ENCODE measurements around the gene TBC1D2.
"Not testable (repeated sequence)": the region's sequence is repeated elsewhere in the genome, so short reads cannot be mapped to it uniquely, and the experiment has no call there.

Gene TBC1D2

GRCh38 chr9:98271479-98271878 lies 16.0 kb upstream of the TBC1D2 start:
- no peak for DNase-seq

DNA sequence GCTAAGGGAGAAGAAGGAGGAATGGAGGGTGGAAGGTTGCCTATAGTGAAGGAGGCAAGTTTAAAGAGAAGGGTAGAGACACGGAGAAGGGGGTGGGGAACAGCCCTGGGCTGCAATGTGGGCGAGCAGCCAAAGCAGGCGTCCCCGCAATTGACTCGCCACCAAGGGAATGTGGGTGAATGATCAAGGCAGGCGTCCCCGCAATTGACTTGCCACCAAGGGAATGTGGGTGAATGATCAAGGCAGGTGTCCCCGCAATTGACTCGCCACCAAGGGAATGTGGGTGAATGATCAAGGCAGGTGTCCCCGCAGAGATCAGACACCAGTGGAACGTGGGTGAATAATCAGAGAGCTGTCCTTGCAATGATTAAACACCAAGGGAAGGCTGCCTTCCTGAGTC lies 14.8 kb upstream of the TBC1D2 start:
- DNase-seq, result not testable (repeated sequence)

DNA sequence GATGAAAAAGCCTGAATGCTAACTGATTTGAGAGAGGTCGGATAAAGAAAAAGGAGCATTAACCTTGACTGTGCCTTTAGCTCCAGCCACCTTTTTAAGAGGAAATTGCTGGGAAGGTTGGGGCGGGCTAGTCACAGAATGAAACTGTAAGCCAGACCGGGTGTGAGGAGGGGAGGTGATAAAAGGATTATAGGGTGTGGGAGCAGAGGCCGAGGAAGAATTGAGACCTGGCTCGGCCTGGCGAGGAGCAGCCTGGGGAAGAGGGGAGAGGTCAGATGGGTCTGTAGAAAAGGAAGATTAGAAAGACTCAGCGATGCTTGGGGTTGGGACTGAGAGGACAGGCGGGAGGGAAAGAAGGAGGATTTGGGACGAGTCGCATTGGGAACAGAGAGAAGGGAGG lies 14.2 kb upstream of the TBC1D2 start:
- not testable (repeated sequence) for DNase-seq

DNA sequence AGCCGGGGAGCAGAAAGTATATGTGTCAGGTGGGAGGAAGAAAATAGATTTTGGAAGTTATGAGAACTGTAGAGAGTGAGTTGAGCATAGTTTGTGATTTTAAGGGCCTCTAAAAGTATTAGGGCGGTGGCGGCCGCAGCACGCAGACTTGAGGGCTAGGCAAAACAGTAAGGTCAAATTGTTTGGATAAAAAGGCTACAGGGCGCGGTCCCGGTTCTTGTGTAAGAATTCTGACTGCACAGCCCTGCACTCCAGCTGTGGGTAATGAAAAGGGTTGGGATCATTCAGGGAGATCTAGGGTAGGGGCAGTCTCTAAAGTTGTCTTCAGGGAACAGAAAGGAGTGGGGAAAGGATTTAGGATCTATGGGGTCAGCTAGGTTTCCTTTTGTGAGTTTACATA lies 12.1 kb upstream of the TBC1D2 start:
- DNase-seq, result not testable (repeated sequence)

GRCh38 chr9:98264516-98264915 lies 9.1 kb upstream of the TBC1D2 start:
- DNase-seq, result no peak

GRCh38 chr9:98263482-98264357 lies 8.3 kb upstream of the TBC1D2 start:
- DNase-seq, result peak; percentile 82

DNA sequence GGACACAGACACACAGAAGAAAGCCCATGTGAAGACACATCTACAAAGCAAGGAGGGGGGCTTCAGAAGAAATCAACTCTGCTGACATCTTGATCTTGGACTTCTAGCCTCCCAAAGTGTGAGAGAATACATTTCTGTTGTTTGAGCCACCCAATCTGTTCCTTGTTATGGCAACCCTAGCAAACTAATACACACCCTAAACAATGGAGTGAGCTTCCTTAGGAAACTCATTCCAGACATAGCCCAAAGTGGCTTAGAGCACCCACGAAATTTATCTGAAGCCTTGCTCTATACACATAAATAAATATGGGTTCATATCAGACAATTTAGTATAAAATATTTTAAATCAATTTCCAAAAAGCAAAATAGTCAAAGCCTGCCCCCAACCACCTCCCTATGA lies 7.6 kb upstream of the TBC1D2 start:
- DNase-seq, result no peak

DNA sequence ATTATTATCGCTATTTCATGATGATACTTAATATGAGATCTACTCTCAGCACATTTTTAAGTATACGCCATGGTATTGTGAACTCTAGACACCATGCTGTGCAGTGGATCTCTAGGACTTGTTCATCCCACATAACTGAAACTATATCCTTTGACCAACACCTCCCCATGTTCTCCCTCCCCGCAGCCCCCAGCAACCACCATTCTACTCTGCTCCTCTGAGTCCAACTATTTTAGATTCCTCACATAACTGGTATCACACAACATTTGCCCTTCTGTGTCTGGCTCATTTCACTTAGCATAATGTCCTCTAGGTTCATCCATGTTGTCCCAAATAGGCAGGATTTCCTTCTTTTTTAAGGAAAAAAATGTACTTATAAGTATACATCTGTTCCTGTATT lies 6.6 kb upstream of the TBC1D2 start:
- no peak for DNase-seq

- DNase-seq, result no peak
These were observed 5.2 kb upstream of the TBC1D2 start for GRCh38 chr9:98260635-98261034.

GRCh38 chr9:98259791-98260190 lies 4.3 kb upstream of the TBC1D2 start:
- no peak for DNase-seq

DNA sequence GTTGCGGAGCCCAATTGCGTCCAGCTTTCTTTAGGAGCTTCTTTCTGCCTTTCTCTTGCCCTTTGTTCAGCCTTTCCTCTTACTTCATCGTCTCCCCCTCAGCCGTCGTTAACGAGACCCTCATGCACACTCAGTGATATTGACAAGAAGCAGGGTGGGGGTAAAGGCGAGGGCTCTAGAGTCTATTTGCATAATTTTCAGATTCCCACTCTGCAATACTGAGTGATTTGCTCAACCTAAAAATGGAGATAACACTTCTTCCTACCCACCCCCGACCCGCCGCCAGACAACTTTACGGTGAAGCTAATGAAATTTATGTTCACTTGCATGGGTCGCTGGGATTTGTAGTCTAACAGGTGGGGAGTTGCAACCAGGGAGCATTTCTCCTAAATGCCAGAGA lies 1.3 kb upstream of the TBC1D2 start:
- no peak for DNase-seq

- no peak for DNase-seq
These were observed 330 bp downstream of the TBC1D2 start for GRCh38 chr9:98255061-98255577.

- DNase-seq, result no peak
These were observed 1.0 kb downstream of the TBC1D2 start for GRCh38 chr9:98254228-98255060.

DNA sequence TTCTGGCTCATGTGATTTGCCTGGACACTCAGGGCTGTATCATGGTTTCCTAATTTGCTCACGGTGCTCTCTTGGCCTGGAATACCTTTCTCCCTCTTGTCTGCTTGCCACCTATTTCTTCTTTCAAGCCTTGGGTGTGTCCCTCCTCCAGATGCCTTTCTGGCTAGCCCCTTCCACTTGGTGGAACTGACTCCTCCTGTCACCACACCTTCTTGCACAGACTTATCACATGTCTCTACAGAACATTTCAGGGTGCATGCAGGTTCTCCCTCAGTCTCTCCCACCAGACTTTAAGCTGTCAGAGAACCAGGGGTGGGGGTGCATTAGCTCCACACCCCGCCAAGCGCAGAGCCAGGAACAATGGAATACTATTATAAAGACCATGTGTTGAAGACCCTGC lies 1.9 kb downstream of the TBC1D2 start:
- no peak for DNase-seq

DNA sequence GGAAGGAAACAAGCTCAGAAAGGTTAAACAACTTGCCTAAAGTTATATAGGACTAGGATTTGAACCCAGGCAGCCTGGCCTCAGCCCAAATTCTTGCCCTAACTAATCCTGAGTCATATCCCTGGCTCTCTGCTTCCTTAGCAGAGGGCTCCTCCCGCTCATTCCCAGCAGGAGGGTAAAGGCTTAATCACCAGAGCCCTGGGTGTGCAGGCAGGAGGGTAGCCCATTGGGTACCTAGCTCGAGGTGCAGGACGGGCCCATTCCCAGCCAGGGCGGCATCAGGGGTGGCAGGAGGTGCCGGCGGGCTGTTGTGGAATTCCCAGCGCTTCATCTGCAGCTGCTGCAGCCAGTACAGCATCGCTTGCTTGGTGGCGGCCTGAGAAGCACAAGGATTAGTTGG lies 3.9 kb downstream of the TBC1D2 start:
- DNase-seq, result no peak

GRCh38 chr9:98249771-98250170 lies 5.7 kb downstream of the TBC1D2 start:
- DNase-seq, result no peak

DNA sequence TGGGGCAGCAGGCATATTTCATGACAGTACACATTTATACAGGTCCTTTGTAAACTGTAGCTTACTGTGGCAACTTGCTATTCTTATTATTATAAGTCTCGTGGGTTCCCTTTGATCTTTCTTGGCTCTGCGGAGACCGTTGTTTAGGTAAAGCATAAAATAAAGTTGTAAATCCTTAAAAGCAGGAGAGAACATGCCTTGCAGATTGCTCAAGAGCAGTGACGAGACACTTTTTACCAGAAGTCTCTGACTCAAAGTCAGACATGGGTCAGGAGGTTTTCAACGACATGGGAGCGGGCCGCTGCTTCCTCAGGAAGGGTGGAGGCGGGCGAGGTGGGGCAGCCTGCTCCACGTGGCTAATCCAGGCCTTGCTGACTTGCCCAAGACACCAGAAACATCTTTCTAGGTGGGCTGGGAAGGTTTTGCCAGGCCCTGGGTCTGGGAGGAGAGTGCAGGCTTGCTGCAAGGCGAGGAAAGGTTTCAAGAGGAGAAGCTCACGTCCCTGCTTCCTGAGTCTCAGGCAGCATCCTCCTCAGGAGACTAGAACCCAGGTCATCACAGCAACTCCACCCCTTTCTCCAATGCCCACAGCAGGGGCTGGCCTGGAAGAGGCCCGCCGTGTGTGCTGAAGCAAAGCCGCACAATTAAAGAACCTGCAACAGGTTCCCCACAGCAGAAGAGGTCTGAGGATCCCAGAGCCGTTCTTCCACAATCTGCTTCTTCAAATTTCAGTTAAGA lies 6.5 kb downstream of the TBC1D2 start:
- no peak for DNase-seq

DNA sequence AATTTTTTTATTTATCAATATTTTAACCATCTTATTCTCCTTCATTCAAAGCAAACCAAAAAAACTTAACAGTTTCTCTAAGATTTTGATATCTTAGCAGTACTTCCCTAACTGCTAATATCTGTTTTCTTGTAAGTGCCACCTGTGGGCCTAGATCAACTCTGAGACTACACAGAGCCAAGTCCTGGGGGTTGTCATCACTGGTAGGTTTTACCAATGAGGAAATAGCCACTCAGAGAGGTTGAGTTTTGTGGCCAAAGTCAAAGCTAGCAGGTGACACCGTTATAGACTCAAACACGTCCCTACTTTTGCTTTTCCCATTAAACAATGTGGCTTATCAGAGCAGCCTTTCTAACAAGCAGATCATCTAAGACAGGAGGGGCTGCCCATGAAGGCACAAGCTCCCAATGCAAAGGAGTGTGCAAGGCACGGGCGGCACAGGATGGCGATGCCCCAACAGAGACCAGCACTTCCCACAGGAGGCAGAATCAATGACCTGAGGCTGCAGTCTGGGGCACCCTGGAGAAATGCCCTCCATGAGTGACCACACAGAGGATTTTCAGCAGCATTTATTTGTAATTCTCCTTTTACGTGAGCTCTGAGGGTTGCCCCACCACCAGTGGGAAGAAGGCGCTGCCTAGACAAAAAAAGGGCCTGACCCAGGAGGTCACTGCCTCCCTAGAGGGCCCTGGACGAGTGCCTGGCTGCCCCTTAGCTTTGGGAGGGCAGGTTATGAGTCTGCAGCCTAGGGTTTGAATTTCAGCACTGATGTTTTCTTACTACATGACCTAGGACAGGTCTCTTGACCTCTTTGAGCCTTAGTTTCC lies 7.4 kb downstream of the TBC1D2 start:
- DNase-seq, result no peak

- no peak for DNase-seq
These were observed 13.0 kb downstream of the TBC1D2 start for GRCh38 chr9:98242426-98242825.

- no peak for DNase-seq
These were observed 13.8 kb downstream of the TBC1D2 start for GRCh38 chr9:98241357-98242300.

DNA sequence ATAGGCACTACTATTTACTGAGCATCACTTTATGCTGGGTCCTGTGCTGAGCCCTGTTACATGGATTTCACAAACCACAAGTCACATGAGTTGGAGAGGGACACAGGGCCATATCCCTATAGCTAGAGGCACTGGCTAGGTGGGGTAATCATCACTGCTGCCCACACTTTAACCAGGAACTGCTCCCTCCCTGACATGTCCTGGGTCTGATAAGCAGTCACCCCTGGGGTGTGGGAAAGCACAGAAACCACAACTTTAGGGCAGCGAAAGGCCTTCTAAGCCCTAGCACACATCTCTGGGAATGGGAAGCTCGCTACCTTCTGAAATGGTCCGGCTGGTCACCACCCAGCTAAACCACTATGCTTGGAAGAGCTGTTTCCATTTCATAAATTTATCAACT lies 15.0 kb downstream of the TBC1D2 start:
- DNase-seq, result no peak

All from right hindlimb (tissue), 1 donor.